Transverse colon (tissue), 4 donors: ENCODE results near the gene TRABD2B. TPM values are rescaled to one million over a fixed set of nuclear protein-coding genes. Genes with fewer than 3 reads are reported as not detected.
A peak's percentile ranks its signal among the peaks of the same experiment; 100 is the strongest.

Experiments
- DNase-seq: peaks from one replicate; pipeline ENCODE4 v3.0.0-alpha.2; 2019
- H3K27ac ChIP-seq, 4 donors: fragments of 200-600 bp; sonication (generic); 2 replicates each; pipeline ENCODE4 v1.5.1; 2016 to 2018; ENCODE audit warnings: inconsistent platforms in 4 of 4
- H3K27me3 ChIP-seq: fragments of 200-600 bp; sonication (generic); 2 replicates; pipeline ENCODE4 v1.5.1; 2017; ENCODE audit warnings: inconsistent platforms
- H3K36me3 ChIP-seq, 4 donors: fragments of 200-600 bp; sonication (generic); 2 replicates each; pipeline ENCODE4 v1.5.1; 2017 to 2019; ENCODE audit warnings: inconsistent platforms in 4 of 4
- H3K4me1 ChIP-seq, 4 donors: fragments of 200-600 bp; sonication (generic); 2 replicates each; pipeline ENCODE4 v1.5.1; 2017 to 2020; ENCODE audit warnings: inconsistent platforms in 4 of 4
- H3K4me3 ChIP-seq, 4 donors: fragments of 200-600 bp; sonication (generic); 1 replicate in 1 of 4; 2 replicates in 3 of 4; pipeline versions ENCODE4 v1.5.1 to v1.6.1; 2017 to 2019; ENCODE audit warnings: inconsistent platforms in 4 of 4
- H3K9me3 ChIP-seq, 2 donors: fragments of 200-600 bp; sonication (generic); 2 replicates each; pipeline ENCODE4 v1.5.1; 2017 to 2019; ENCODE audit warnings: inconsistent platforms in 2 of 2
- CTCF ChIP-seq, 5 experiments: fragments of 200-600 bp in 3 of 5; fragments of 450-650 bp in 2 of 5; sonication (generic) in 3 of 5; IDR thresholded peaks; 1 replicate in 2 of 5; 2 replicates in 3 of 5; pipeline ENCODE4 v1.5.1; 2016 to 2017; ENCODE audit warnings: antibody characterized with exemption in 5 of 5, inconsistent platforms in 3 of 5, mild to moderate bottlenecking in 2 of 5, moderate library complexity in 1 of 5
- EP300 ChIP-seq: sonication (generic); formaldehyde crosslinking; IDR thresholded peaks from one replicate; pipeline ENCODE4 v1.6.1; 2017; ENCODE audit warnings: antibody characterized with exemption, low read depth
- POLR2A ChIP-seq: fragments of 450-650 bp; IDR thresholded peaks from one replicate; pipeline ENCODE4 v1.6.1; 2016; ENCODE audit warnings: antibody characterized with exemption, mild to moderate bottlenecking, moderate library complexity
- POLR2AphosphoS5 ChIP-seq, 3 donors: sonication (generic); formaldehyde crosslinking; IDR thresholded peaks; one replicate each; pipeline ENCODE4 v1.6.1; 2016; ENCODE audit warnings: antibody characterized with exemption in 3 of 3
- WGBS, 2 donors: methylation state at CpG; one replicate each; pipeline ENCODE4 v1.1.5; 2018; ENCODE audit warnings: low coverage in 1 of 2; 5-methylcytosine and 5-hydroxymethylcytosine counted together
- in situ Hi-C, 4 donors: fragments of 200-750 bp; cut with MboI; loops; one replicate each; pipeline versions ENCODE4 v1.15.0 to v1.15.1; 2017; ENCODE audit warnings: low sequenced_read_pairs in 3 of 4, low pct_ligation_motif_present in 1 of 4, low pct_unique_long_range_greater_than_20kb in 1 of 4
- intact Hi-C: fragments of 100-400 bp; cut with DNase I; formaldehyde crosslinking; loops from one replicate; pipeline ENCODE4 v1.15.1; 2023; ENCODE audit warnings: low total_unique reads
- total RNA-seq, 4 donors: library from RNA; depleted of rRNA; stranded (reverse); fragments of >200 nt; gene quantifications; one replicate each; pipeline ENCODE4 v1.1.0, GENCODE V29; 2016

TRABD2B gene
- total RNA-seq, 4 donors from 2014 or later, result 0.27 to 0.48 (median 0.37) TPM; not detected in 1

- Histone ChIP-seq H3K27me3 (no peaks in the 10 kb centered on the region), H3K36me3 (no peaks in the 10 kb centered on the region), H3K4me3 (no peak overlapping the region), H3K4me1 (no peaks in the 10 kb centered on the region), H3K9me3 (no peaks in the 10 kb centered on the region), H3K27ac (no peak overlapping the region)
- intact Hi-C loops, result no loop called here
- DNase-seq, result no peak
- in situ Hi-C loops, result loop anchor here in 2 of 4 donors (25.0 kb wide), 2 partner anchors 287 to 462 kb away; no protein-coding TSS in a partner anchor
- 85% methylated on average over 24 of the region's 24 CpGs; no CpG with 5 or more reads in 1 of the 2 donors for WGBS, 2 donors
- no peak for TF ChIP-seq POLR2AphosphoS5 (IDR thresholded peaks at IDR 0.05)
- no peak for TF ChIP-seq EP300
- no peak for TF ChIP-seq CTCF (IDR thresholded peaks at IDR 0.05)
- no peak for TF ChIP-seq POLR2A
These were observed 222.0 kb downstream of the TRABD2B start for GRCh38 chr1:47774986-47775834.

- in situ Hi-C loops, result loop anchor here in 2 of 4 donors (25.0 kb wide), 2 partner anchors 289 to 464 kb away; no protein-coding TSS in a partner anchor
- Histone ChIP-seq H3K27ac (no peak overlapping the region), H3K27me3 (no peaks in the 10 kb centered on the region), H3K9me3 (no peaks in the 10 kb centered on the region), H3K4me1 (no peaks in the 10 kb centered on the region), H3K4me3 (no peak overlapping the region), H3K36me3 (no peaks in the 10 kb centered on the region)
- TF ChIP-seq CTCF (IDR thresholded peaks at IDR 0.05) (no peak), POLR2A (no peak), POLR2AphosphoS5 (IDR thresholded peaks at IDR 0.05) (no peak), EP300 (no peak)
- no peak for DNase-seq
- intact Hi-C loops, result no loop called here
- WGBS, 2 donors, result 87 to 90% methylated on average over 6 to 11 of the region's 11 CpGs
These were observed 224.1 kb downstream of the TRABD2B start for GRCh38 chr1:47772960-47773682.

GRCh38 chr1:47772281-47772680, 224.9 kb downstream of the TRABD2B start:
- in situ Hi-C loops, result loop anchor here in 2 of 4 donors (25.0 kb wide), 2 partner anchors 290 to 465 kb away; no protein-coding TSS in a partner anchor
- H3K4me3 ChIP-seq, result no peak overlapping the region
- no peaks in the 10 kb centered on the region for H3K27me3 ChIP-seq
- H3K27ac ChIP-seq, result no peak overlapping the region
- TF ChIP-seq POLR2A (no peak), EP300 (no peak), CTCF (IDR thresholded peaks at IDR 0.05) (no peak), POLR2AphosphoS5 (IDR thresholded peaks at IDR 0.05) (no peak)
- H3K36me3 ChIP-seq, result no peaks in the 10 kb centered on the region
- no peaks in the 10 kb centered on the region for H3K4me1 ChIP-seq
- no peak for DNase-seq
- WGBS, 2 donors, result 90 to 92% methylated on average over 5 to 11 of the region's 11 CpGs
- H3K9me3 ChIP-seq, result no peaks in the 10 kb centered on the region
- intact Hi-C loops, result no loop called here

- intact Hi-C loops (no loop called here), in situ Hi-C loops (loop anchor here in 2 of 4 donors (25.0 kb wide), 2 partner anchors 291 to 466 kb away; no protein-coding TSS in a partner anchor)
- Histone ChIP-seq H3K36me3 (no peaks in the 10 kb centered on the region), H3K4me1 (no peaks in the 10 kb centered on the region), H3K27me3 (no peaks in the 10 kb centered on the region), H3K4me3 (no peak overlapping the region), H3K27ac (peak overlapping the region in 1 of 4 donors; percentile 19), H3K9me3 (no peaks in the 10 kb centered on the region)
- peak; percentile 18 for DNase-seq
- TF ChIP-seq POLR2A (no peak), EP300 (no peak), CTCF (IDR thresholded peaks at IDR 0.05) (no peak), POLR2AphosphoS5 (IDR thresholded peaks at IDR 0.05) (no peak)
- 44% methylated on average over 12 of the region's 13 CpGs; no CpG with 5 or more reads in 1 of the 2 donors for WGBS, 2 donors
These were observed 225.4 kb downstream of the TRABD2B start for GRCh38 chr1:47771751-47772150.
